ACHN (cell line): Measurements from ENCODE around the gene GRM4.
"Not testable (repeated sequence)": the region's sequence is repeated elsewhere in the genome, so short reads cannot be mapped to it uniquely, and the experiment has no call there.

Source experiments
- DNase-seq: peaks from one replicate; pipeline ENCODE4 v3.0.0-alpha.2; 2015
- in situ Hi-C: cut with HindIII; loops from 2 replicates; pipeline ENCODE4 v1.10.0; 2017; ENCODE audit warnings: low sequenced_read_pairs, low pct_ligation_motif_present, low pct_unique_long_range_greater_than_20kb

The GRM4 gene

GRCh38 chr6:34146021-34146782, at the start of gene GRM4:
GRM4 (minus strand) TSS chr6:34146087; CDS start chr6:34133496, 12,591 bp downstream.
- in situ Hi-C loops = no loop called here
- DNase-seq = no peak

- DNase-seq = no peak
- in situ Hi-C loops = no loop called here
Observed at GRCh38 chr6:34194772-34195171, 48.9 kb upstream of the GRM4 start.

GRCh38 chr6:34190504-34191122, 44.7 kb upstream of the GRM4 start:
- no peak for DNase-seq
- in situ Hi-C loops = no loop called here

- in situ Hi-C loops = no loop called here
- DNase-seq = no peak
Observed at GRCh38 chr6:34189806-34190503, 44.1 kb upstream of the GRM4 start.

GRCh38 chr6:34184726-34185125, 38.8 kb upstream of the GRM4 start:
- in situ Hi-C loops, DNase-seq: not testable (repeated sequence)

- no peak for DNase-seq
- in situ Hi-C loops = no loop called here
Observed at GRCh38 chr6:34182751-34183531, 37.1 kb upstream of the GRM4 start.

- DNase-seq = no peak
- in situ Hi-C loops = no loop called here
Observed at GRCh38 chr6:34181908-34182307, 36.0 kb upstream of the GRM4 start.

GRCh38 chr6:34179106-34179720, 33.3 kb upstream of the GRM4 start:
- in situ Hi-C loops = no loop called here
- no peak for DNase-seq

GRCh38 chr6:34178357-34179105, 32.6 kb upstream of the GRM4 start:
- in situ Hi-C loops = no loop called here
- no peak for DNase-seq

GRCh38 chr6:34177181-34177591, 31.3 kb upstream of the GRM4 start:
- no peak for DNase-seq
- in situ Hi-C loops = no loop called here

- no peak for DNase-seq
- in situ Hi-C loops = no loop called here
Observed at GRCh38 chr6:34176261-34177031, 30.6 kb upstream of the GRM4 start.

- no peak for DNase-seq
- in situ Hi-C loops = no loop called here
Observed at GRCh38 chr6:34174846-34175399, 29.0 kb upstream of the GRM4 start.

- in situ Hi-C loops = no loop called here
Observed at GRCh38 chr6:34172961-34173775, 27.3 kb upstream of the GRM4 start.

GRCh38 chr6:34170346-34170745, 24.5 kb upstream of the GRM4 start:
- in situ Hi-C loops = no loop called here

More at GRCh38 chr6:34172961-34173775, 27.3 kb upstream of the GRM4 start:
- no peak for DNase-seq

GRCh38 chr6:34169897-34170296, 24.0 kb upstream of the GRM4 start:
- no peak for DNase-seq
- in situ Hi-C loops = no loop called here

More at GRCh38 chr6:34170346-34170745, 24.5 kb upstream of the GRM4 start:
- no peak for DNase-seq

GRCh38 chr6:34161857-34162515, 16.1 kb upstream of the GRM4 start:
- in situ Hi-C loops = no loop called here
- no peak for DNase-seq
